GM12801 (cell line): ENCODE results near the gene KCNG4.

Experiments used
- CTCF ChIP-seq: IDR thresholded peaks from one replicate; pipeline ENCODE4 v1.5.1; 2011; ENCODE audit warnings: control low read depth; ENCODE audit not compliant: insufficient read length; ENCODE audit errors: extremely low read depth

KCNG4 gene

GRCh38 chr16:84176192-84177053 is 63.4 kb downstream of the KCNG4 start:
- TF ChIP-seq CTCF: no peak

GRCh38 chr16:84175350-84176081 is 64.3 kb downstream of the KCNG4 start:
- peak; percentile 39 for TF ChIP-seq CTCF

- no peak for TF ChIP-seq CTCF
These were observed 65.4 kb downstream of the KCNG4 start for GRCh38 chr16:84174396-84174795.

GRCh38 chr16:84169765-84170310 is 70.0 kb downstream of the KCNG4 start:
- no peak for TF ChIP-seq CTCF
